HG02840 (cell line): ENCODE measurements around the gene SOD1.
"Not testable (repeated sequence)": the region's sequence is repeated elsewhere in the genome, so short reads cannot be mapped to it uniquely, and the experiment has no call there.

Source experiments
- ATAC-seq: cut with Tn5 transposase; IDR thresholded peaks from one replicate; pipeline ENCODE4 v1.9.1; 2021; ENCODE audit warnings: mild to moderate bottlenecking, moderate library complexity, moderate number of reproducible peaks; ENCODE audit not compliant: unreplicated experiment, low FRiP score

The SOD1 gene

DNA sequence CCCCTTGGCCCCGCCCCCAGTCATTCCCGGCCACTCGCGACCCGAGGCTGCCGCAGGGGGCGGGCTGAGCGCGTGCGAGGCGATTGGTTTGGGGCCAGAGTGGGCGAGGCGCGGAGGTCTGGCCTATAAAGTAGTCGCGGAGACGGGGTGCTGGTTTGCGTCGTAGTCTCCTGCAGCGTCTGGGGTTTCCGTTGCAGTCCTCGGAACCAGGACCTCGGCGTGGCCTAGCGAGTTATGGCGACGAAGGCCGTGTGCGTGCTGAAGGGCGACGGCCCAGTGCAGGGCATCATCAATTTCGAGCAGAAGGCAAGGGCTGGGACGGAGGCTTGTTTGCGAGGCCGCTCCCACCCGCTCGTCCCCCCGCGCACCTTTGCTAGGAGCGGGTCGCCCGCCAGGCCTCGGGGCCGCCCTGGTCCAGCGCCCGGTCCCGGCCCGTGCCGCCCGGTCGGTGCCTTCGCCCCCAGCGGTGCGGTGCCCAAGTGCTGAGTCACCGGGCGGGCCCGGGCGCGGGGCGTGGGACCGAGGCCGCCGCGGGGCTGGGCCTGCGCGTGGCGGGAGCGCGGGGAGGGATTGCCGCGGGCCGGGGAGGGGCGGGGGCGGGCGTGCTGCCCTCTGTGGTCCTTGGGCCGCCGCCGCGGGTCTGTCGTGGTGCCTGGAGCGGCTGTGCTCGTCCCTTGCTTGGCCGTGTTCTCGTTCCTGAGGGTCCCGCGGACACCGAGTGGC, at the start of gene SOD1:
SOD1 (plus strand) TSS at position 158 of the 723 bp plus-strand sequence; CDS start at position 235, 77 bp downstream.
- peak; percentile 96 for ATAC-seq

DNA sequence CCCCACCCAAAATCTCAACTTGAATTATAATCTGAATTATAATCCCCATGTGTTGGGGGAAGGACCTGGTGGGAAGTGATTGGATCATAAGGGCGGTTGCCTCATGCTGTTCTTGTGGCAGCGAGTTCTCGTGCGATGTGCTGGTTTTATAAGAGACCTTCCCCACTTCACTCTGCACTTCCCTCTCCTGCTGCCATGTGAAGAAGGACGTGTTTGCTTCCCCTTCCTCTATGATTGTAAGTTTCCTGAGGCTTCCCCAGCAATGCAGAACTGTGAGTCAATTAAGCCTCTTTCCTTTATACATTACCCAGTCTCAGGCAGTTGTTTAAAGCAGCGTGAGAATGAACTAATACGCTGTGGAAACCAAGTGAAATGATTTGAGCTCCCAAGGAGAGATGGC, 48.0 kb upstream of the SOD1 start:
- ATAC-seq, result no peak

DNA sequence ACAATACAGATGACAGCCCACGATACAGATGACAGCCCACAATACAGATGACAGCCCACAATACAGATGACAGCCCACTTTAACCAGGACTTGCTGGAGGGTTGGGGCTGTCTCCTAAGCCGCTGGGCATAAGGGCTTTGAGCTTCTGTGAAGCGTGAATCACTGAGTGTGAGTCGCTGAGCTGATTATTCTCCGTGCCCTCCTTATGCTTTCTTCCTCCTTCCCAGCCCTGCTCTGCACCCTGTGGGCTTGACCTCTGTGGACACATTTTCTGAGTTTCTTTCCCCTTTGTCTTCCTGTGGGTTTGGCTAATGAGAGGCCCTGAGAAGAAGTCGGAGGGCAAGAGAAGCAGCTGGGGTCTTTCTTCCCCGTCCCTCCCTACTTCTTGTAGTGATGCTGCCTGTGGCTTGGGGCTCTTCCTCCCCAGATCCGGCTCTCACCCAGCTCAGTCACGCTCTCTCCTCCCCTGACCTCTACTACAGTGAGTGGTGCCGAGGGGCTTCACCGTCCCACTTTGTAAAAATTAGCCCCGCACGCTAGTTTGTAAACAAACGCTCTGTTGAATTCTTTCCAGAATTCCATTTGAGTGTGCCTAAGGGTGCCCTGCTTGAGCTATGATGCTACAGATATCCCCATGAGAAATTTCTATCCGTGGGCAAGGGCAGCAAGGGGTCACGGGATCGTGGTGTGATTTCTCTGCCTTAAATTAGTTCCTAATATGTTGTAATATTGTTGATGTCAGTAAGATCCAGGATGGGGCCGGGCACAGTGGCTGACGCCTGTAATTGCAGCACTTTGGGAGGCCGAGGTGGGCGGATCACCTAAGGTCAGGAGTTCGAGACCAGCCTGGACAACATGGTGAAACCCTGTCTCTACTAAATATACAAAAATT, 46.4 kb upstream of the SOD1 start:
- ATAC-seq, result no peak

DNA sequence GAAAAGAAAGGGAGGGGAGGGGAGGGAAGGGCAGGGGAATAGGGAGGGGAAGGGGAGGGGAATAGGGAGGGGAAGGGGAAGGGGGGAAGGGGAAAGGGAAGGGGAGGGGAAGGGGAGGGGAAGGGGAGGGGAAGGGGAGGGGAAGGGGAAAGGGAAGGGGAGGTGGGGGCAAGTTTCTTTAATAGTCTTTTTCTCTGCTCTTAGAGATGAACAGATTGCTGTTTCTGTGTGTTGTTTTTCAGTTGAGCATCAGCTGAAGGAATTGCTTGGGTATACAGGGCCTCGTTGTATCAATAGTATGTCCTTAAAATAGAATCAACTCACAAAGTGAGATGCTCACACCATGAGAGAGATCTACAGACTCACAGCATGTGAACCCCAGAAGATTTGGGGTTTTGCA, 44.8 kb upstream of the SOD1 start:
- no peak for ATAC-seq

DNA sequence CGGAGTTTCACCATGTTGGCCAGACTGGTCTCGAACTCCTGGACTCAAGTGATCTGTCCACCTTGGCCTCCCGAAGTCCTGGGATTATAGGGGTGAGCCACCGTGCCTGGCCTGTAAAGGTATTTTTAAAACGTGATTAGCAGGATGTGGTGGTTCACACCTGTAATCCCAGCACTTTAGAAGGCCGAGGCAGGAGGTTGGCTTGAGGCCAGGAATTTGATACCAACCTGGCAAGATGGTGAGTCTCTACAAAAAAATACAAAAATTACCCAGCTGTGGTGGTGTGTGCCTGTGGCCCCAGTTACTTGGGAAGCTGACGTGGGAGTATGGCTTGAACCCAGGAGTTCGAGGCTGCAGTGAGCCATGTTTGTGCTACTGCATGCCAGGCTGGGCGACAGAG, 43.3 kb upstream of the SOD1 start:
- ATAC-seq, result no peak

DNA sequence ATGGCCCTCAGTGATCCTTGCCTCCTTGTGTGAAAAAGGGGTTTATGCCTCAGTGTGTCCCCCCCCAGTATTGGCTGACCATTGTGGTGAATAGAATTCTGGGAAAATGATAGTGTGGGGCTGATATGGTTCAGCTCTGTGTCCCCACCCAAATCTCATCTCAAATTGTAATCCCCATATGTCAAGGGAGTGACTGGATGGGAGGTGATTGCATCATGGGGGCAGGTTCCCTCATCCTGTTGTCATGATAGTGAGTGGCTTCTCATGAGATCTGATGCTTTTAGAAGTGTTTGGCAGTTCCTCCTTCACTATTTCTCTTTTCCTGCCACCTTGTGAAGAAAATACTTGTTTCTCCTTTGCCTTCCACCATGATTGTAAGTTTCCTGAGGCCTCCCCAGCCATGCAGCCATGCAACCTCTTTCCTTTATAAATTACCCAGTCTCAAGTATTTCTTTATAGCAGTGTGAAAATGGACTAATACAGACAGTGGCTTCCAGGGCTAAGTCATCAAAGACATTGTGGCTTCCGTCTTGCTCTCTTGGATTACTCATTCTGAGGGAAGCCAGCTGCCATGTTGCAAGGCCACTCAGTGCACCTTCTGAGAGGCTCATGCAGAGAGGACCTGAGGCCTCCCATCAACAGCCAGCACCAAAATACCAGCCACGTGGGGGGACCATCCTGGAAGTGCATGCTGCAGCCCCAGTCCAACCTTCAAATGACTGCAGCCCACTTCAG, 40.6 kb upstream of the SOD1 start:
- no peak for ATAC-seq

DNA sequence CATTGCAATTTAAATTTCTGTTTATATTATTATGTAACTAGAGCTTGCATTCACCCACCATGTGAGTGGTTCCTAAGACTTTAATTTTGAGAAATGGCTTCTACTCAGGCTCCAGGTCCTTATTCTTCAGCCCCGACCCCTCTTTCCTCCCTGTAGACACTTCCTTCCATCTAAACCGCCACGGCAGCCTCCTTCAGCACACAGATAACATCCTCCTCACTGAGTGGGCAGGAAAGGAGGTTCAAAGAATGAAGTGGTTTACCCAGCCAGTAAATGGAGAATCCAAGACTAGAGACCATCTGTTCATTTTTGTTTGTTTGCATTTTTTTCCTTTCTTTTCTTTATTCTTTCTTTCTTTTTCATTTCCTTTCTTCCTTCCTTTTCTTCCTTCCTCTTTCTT, 37.1 kb upstream of the SOD1 start:
- no peak for ATAC-seq

DNA sequence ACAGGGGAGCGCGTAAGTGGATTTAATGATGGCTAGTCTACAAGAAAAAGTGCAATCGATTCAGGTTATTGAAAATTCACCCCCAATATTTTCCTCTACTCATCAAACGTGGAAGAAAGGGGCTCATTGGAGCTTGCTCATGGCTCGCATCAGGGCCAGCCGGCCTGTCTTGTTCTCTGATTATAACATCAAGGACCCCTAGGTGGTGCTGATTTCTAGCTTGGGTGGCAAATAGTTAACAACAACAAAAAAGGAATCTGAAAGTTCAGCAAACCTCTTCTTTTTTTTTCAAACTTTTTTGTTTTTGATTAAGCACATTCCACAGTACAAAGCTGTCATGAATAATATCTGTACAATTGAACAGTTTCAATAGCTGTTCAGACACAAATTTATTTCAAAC, 35.8 kb upstream of the SOD1 start:
- no peak for ATAC-seq

DNA sequence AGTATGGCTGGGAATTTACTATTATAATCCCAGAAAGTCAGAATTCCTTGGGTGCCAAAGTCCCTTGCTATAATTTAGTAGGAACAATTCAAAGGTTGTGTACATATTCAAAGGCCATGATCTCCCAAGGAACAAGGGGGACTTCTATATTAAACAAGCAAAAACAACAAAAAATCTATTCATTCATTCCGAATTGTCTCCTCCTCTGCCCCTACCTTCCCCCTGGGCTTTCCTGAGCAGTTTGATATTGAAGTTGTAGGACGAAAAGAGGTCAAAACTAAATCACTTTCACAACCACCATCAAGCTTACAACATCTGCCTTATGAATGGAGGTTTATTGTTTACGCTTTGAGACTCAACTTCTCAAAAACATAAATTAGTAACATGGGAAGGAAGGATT, 35.3 kb upstream of the SOD1 start:
- no peak for ATAC-seq

DNA sequence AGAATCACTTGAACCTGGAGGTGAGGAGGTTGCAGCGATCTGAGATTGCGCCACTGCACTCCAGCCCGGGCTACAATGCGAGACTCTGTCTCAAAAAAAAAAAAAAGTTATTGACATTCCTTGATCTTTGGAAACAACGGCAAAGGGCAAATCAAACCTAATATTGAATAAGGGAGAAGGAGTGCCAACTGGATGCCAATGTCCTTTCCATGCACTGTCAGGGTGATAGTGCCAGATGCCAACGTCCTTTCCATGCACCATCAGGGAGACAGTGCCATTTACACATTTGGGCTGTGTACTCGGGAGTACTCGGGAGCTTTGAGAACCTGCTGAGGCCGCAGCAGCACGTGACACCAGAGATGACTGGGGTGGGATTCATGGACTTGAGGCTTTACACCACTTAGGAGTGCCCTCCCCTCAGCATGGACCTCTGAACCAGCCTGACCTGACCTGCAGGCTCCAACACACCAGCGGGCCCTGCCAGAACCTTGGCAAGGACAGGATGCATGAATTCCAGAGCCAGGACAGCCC, 34.5 kb upstream of the SOD1 start:
- no peak for ATAC-seq

DNA sequence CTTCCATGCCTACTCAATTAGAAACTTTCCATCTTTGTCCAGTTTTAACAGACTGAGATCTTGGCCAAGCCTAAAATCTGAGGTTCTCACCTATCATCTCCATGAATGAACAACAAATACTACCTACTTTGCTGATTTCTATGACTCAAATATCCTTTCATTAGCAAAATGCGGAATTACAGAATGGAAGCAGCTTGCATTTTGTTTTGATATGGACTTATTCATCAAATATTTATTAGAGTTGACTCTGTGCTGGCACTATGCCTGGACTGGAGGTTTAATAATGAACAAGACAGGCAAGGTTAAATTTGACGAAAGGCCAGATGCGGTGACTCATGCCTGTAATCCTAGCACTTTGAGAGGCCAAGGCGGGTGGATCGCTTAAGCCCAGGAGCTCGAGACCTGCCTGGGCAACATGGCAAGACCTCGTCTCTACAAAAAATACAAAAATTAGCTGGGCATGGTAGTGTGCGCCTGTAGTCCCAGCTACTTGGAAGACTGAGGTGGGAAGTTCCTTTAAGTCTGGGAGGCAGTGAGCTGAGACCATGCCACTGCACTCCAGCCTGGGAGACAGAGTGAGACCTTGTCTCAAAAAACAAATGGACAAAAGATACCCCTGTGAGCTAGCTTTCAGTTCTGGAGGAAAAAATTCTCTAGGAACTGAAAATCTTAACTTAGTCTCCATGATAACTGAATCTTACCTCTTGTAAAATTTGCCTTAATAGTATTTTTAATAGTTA, 29.4 kb upstream of the SOD1 start:
- no peak for ATAC-seq

DNA sequence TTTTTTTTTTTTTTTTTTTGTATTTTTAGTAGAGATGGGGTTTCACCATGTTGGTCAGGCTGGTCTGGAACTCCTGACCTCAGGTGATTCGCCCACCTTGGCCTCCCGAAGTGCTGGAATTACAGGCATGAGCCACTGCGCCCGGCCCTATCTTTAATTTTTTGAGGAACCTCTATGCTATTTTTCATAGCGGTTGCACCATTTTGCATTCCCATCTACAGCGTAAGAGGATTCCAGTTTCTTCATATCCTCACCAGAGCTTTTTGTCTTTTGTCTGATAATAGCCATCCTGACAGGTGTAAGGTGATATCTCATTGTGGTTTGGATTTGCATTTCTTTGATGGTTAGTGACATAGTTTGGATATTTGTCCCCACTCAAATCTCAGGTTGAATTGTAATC, 27.6 kb upstream of the SOD1 start:
- not testable (repeated sequence) for ATAC-seq

DNA sequence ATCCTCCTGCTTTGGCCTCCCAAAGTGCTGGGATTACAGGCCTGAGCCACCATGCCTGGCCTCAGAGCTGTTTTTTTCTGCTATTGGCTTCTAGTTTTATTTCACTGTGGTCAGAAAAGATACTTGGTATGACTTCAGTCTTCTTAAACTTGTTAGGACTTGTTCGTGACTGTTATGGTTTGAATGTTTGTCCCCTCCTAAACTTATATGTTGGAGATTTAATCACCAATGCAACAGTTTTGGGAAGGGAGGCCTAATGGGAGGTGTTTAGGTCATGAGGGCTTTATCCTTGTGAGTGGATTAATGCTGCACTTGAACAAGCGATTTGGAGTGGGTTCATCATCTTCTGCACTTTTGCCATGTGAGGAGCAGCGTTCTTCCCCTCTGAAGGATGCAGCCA, 24.5 kb upstream of the SOD1 start:
- no peak for ATAC-seq

DNA sequence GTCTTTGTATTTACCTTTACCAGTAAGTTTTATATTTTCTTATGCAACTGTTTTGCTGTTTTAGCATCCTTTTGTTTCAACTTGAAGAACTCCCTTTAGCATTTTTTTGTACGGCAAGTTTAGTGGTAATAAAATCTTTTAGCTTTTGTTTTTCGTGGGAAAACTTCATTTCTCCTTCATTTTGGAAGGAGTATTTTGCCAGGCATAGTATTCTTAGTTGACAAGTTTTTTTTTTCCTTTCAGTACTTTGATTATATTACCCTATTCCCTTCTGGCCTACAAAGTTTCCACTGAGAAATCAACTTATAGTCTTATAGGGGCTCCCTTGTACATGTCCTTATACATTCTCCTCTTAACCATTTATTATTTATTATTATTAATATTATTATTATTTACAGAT, 22.6 kb upstream of the SOD1 start:
- no peak for ATAC-seq

DNA sequence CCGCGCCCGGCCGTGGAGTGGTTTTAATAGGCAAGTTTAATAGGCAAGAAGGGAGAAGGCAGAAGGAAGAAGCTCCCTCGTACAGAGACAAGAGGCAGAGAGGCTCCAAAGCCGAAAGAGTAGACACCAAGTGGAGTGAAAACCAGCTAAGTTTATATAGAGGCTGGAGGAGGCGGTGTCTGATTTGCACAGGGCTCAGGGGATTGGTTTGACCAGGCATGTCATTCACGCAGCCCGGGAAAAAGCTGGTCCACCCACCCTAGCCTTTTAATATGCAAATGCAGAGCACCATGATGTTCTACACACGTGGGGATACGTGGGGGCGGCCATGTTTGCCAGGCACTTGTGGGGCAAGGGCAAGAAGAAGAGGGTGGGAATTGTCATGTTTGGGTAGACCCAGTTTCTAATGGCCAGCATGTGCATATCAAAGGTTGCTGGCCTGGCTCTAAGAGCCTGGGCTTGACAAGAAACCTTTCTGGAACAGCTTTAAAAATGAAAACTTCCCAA, 18.0 kb upstream of the SOD1 start:
- no peak for ATAC-seq

DNA sequence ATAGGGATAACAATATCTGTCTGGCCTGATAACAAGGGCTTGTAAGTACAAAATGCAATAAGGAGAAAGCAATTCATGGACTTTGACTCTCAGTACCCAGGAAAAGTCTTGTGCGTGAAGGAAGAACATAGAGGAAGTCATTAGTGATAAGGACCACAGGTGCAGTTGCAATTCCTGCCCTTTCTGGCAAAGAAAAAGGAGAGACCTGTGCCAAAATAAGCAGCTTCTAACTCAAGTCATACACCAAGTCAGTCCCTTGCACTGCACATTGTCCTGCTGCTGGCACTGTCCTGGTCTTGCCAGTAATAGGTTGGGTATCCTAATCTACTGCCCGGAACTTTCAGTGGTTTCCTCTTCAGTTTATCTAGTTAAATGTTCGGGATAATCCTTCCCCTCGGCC, 14.8 kb upstream of the SOD1 start:
- no peak for ATAC-seq

DNA sequence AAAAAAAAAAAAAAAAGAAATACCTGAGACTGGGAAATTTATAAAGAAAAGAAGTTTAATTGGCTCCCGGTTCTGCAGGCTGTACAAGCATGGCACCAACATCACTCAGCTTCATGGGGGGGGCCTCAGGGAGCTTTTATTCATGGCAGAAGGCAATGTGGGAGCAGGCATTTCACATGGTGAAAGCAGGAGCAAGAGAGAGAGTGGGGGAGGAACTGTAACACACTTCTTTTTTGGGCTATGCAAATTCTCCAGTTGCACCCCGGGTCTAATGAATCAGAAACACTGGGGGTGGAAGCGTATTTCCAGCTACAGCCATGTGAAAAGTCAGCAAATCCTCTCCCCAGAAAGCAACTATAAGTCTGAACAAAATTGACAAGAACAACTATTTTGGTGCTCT, 11.8 kb upstream of the SOD1 start:
- ATAC-seq, result no peak

DNA sequence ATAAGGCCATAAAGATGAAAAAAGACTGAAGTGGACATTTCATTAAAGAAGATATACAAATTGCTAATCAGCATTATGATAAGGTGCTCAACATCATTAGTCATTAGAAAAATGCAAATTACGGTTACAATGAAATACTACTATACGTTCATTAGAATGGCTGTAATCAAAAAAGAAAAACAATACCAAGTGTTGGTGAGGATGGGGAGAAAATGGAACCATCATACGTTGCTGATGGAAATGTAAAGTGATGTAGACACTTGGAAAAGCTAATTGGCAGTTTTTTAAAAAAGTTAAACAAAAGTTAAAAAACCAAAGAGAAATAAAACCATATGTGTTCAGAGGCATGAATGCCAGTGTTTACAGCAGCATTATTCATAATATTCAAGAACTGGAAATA, 8.6 kb upstream of the SOD1 start:
- ATAC-seq, result no peak

DNA sequence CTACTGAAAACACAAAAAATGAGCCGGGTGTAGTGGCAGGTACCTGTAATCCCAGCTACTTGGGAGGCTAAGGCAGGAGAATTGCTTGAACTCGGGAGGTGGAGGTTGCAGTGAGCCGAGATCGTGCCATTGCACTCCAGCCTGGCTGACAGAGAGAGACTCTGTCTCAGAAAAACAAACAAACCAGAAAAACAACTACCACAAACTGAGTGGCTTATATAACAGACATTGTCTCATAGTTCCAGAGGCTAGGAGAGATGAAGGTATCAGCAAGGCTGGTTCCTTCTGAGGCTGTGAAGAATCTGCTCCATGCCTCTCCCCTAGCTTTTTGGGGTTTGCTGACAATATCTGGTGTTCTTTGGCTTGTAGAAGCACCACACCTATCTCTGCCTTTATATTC, 8.0 kb upstream of the SOD1 start:
- ATAC-seq, result not testable (repeated sequence)

DNA sequence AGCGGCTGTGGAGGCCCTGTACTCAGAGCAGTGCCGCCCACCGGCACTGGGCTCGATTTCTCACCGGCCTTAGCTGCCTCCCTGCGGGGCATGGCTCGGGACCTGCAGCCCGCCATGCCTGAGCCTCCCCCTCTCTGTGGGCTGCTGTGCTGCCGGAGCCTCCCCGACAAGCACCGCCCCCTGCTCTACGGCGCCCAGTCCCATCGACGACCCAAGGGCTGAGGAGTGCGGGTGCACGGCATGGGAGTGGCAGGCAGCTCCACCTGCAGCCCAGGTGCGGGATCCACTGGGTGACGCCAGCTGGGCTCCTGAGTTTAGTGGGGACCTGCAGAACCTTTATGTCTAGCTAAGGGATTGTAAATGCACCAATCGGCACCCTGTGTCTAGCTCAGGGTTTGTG, 5.2 kb upstream of the SOD1 start:
- no peak for ATAC-seq
